ENCODE measurements around the gene ARL15. TPM values are rescaled to one million over a fixed set of nuclear protein-coding genes. Genes with fewer than 3 reads are reported as not detected.
"Not testable (repeated sequence)": the region's sequence is repeated elsewhere in the genome, so short reads cannot be mapped to it uniquely, and the experiment has no call there.

Gene ARL15
- total RNA-seq, 1 donor from 2014 or later: 30.8 TPM

- ATAC-seq: no peak
- TF ChIP-seq CTCF (IDR thresholded peaks at IDR 0.05): no peak
Observed at GRCh38 chr5:53985796-53986195, 324.6 kb downstream of the ARL15 start.

GRCh38 chr5:53984971-53985370 lies 325.4 kb downstream of the ARL15 start:
- H3K9me3 ChIP-seq: no peaks in the 10 kb centered on the region
- H3K4me3 ChIP-seq: no peak overlapping the region
- H3K36me3 ChIP-seq: no peaks in the 10 kb centered on the region
- no peak for TF ChIP-seq CTCF (IDR thresholded peaks at IDR 0.05)
- no peaks in the 10 kb centered on the region for H3K27me3 ChIP-seq (ENCODE audit: low read depth)
- no peaks in the 10 kb centered on the region for H3K4me1 ChIP-seq
- no peak overlapping the region for H3K27ac ChIP-seq
- ATAC-seq (no peak), DNase-seq (no peak)
- intact Hi-C loops (cut with DNase I): no loop called here

More at GRCh38 chr5:53985796-53986195, 324.6 kb downstream of the ARL15 start:
- H3K27ac ChIP-seq: no peak overlapping the region
- no peaks in the 10 kb centered on the region for H3K27me3 ChIP-seq (ENCODE audit: low read depth)
- no peak for DNase-seq
- intact Hi-C loops (cut with DNase I): no loop called here
- no peak overlapping the region for H3K4me3 ChIP-seq
- H3K9me3 ChIP-seq: no peaks in the 10 kb centered on the region
- no peaks in the 10 kb centered on the region for H3K4me1 ChIP-seq
- H3K36me3 ChIP-seq: no peaks in the 10 kb centered on the region

GRCh38 chr5:53983568-53984460 lies 326.6 kb downstream of the ARL15 start:
- intact Hi-C loops (cut with DNase I): no loop called here

GRCh38 chr5:53982319-53982718 lies 328.1 kb downstream of the ARL15 start:
- H3K4me3 ChIP-seq; H3K36me3 ChIP-seq; H3K9me3 ChIP-seq; H3K4me1 ChIP-seq; H3K27me3 ChIP-seq (ENCODE audit: low read depth); H3K27ac ChIP-seq; intact Hi-C loops (cut with DNase I); DNase-seq; ATAC-seq: not testable (repeated sequence)

More at GRCh38 chr5:53983568-53984460, 326.6 kb downstream of the ARL15 start:
- DNase-seq (no peak), ATAC-seq (no peak)
- no peaks in the 10 kb centered on the region for H3K9me3 ChIP-seq
- no peak overlapping the region for H3K4me3 ChIP-seq
- no peak overlapping the region for H3K27ac ChIP-seq
- H3K27me3 ChIP-seq (ENCODE audit: low read depth): no peaks in the 10 kb centered on the region
- no peak for TF ChIP-seq CTCF (IDR thresholded peaks at IDR 0.05)
- H3K36me3 ChIP-seq: no peaks in the 10 kb centered on the region
- H3K4me1 ChIP-seq: no peaks in the 10 kb centered on the region

GRCh38 chr5:53980061-53980460 lies 330.3 kb downstream of the ARL15 start:
- ATAC-seq: no peak
- Histone ChIP-seq H3K36me3 (no peaks in the 10 kb centered on the region), H3K27me3 (ENCODE audit: low read depth) (no peaks in the 10 kb centered on the region), H3K27ac (no peak overlapping the region), H3K9me3 (no peaks in the 10 kb centered on the region), H3K4me3 (no peak overlapping the region), H3K4me1 (no peaks in the 10 kb centered on the region)
- intact Hi-C loops (cut with DNase I): no loop called here
- DNase-seq: no peak
- no peak for TF ChIP-seq CTCF (IDR thresholded peaks at IDR 0.05)

GRCh38 chr5:53974021-53974420 lies 336.4 kb downstream of the ARL15 start:
- H3K4me1 ChIP-seq: no peaks in the 10 kb centered on the region
- H3K36me3 ChIP-seq: no peaks in the 10 kb centered on the region
- H3K4me3 ChIP-seq: no peak overlapping the region
- no peaks in the 10 kb centered on the region for H3K9me3 ChIP-seq
- H3K27ac ChIP-seq: no peak overlapping the region
- DNase-seq (no peak), ATAC-seq (no peak)
- TF ChIP-seq CTCF (IDR thresholded peaks at IDR 0.05): no peak
- H3K27me3 ChIP-seq (ENCODE audit: low read depth): no peaks in the 10 kb centered on the region
- intact Hi-C loops (cut with DNase I): no loop called here
